Upper lobe of left lung (tissue), 6 donors: ENCODE measurements around the gene ZC2HC1B. TPM values are rescaled to one million over a fixed set of nuclear protein-coding genes. Genes with fewer than 3 reads are reported as not detected.

Experiments
- ATAC-seq, 2 donors: fragments of 200-7000 bp; cut with Tn5 transposase; one replicate each; pipeline ENCODE4 v1.9.1; 2022; ENCODE audit warnings: mild to moderate bottlenecking in 2 of 2, moderate library complexity in 2 of 2; ENCODE audit not compliant: low FRiP score in 2 of 2
- DNase-seq, 2 donors: peaks; one replicate each; pipeline ENCODE4 v3.0.0-alpha.2; 2019 to 2020
- H3K27ac ChIP-seq, 4 donors: fragments of 200-600 bp; sonication (generic); one replicate each; pipeline ENCODE4 v1.5.1; 2016 to 2019
- H3K27me3 ChIP-seq, 4 donors: fragments of 200-600 bp; sonication (generic); one replicate each; pipeline ENCODE4 v1.5.1; 2017 to 2019
- H3K36me3 ChIP-seq, 4 donors: fragments of 200-600 bp; sonication (generic); one replicate each; pipeline ENCODE4 v1.5.1; 2016 to 2019
- H3K4me1 ChIP-seq, 4 donors: fragments of 200-600 bp; sonication (generic); one replicate each; pipeline ENCODE4 v1.5.1; 2018 to 2019
- H3K4me3 ChIP-seq, 4 donors: fragments of 200-600 bp; sonication (generic); one replicate each; pipeline ENCODE4 v1.5.1; 2017 to 2019; ENCODE audit warnings: mild to moderate bottlenecking in 2 of 4, moderate library complexity in 1 of 4
- H3K9me3 ChIP-seq, 4 donors: fragments of 200-600 bp; sonication (generic); one replicate each; pipeline ENCODE4 v1.5.1; 2018 to 2019
- EP300 ChIP-seq, 4 donors: sonication (generic); formaldehyde crosslinking; IDR thresholded peaks; one replicate each; pipeline ENCODE4 v1.5.1; 2017; ENCODE audit warnings: antibody characterized with exemption in 4 of 4, control low read depth in 2 of 4
- POLR2A ChIP-seq, 4 donors: fragments of 450-650 bp; IDR thresholded peaks; one replicate each; pipeline ENCODE4 v1.5.1; 2016 to 2017; ENCODE audit warnings: antibody characterized with exemption in 4 of 4, mild to moderate bottlenecking in 2 of 4
- POLR2AphosphoS5 ChIP-seq, 2 donors: sonication (generic); formaldehyde crosslinking; IDR thresholded peaks; one replicate each; pipeline ENCODE4 v1.5.1; 2017; ENCODE audit warnings: antibody characterized with exemption in 2 of 2
- WGBS, 2 donors: methylation state at CpG; one replicate each; pipeline ENCODE4 v1.1.5; 2017 to 2018; 5-methylcytosine and 5-hydroxymethylcytosine counted together
- total RNA-seq, 6 donors: library from RNA; depleted of rRNA in 4 of 6; stranded (reverse); fragments of >200 nt in 4 of 6; gene quantifications; one replicate each; pipeline versions ENCODE4 v1.1.0 to v1.2.1, GENCODE V29; 2016 to 2021
- TF ChIP-seq, protein P1 (sequence below), 6 experiments: fragments of 450-650 bp in 4 of 6; fragments of 200-600 bp in 2 of 6; sonication (generic) in 2 of 6; IDR thresholded peaks; one replicate each; pipeline ENCODE4 v1.5.1; 2016 to 2019; ENCODE audit warnings: antibody characterized with exemption in 6 of 6
- donor health status: DM: no; HTN: no; CAD: no; lungs with moderate emphysema.
- donor health status: DM: no; HTN: yes; CAD: no; lungs with severe emphysema.

Gene ZC2HC1B
- total RNA-seq, 6 donors from 2014 or later: not detected

DNA sequence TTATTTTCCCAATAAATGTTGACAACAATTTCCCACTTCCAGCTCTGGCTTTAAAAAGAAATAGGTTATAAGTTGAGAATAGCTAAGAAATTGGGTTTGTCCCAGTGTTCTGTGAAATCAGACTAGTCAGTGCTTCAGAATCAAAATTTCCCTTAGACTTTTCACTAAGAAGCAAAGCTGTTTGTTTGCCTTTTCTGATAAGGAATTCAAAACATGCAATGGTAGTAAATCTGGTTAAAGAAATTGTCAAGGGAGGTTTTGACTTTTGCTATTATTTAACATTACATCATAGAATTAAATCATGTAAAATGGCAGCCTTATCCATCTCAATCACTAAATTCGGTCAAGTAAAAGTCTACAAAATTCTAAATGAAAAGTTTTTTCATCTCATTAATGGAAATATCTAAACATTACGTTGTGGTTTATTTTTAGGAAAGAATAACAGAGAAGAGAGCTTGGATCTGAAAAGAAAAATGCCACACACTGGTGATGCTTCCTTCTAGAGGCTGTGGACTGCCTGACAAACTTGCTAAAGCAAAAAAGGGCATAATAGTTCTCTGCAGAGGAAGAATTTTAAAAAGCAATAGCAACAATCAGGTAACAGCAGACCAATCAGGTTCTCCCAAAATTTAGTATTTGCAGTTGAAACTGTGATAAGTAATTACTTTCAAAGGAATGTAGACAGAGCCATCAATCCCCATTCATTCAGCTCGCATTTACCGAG lies 107.4 kb downstream of the ZC2HC1B start:
- H3K9me3 ChIP-seq: no peaks in the 10 kb centered on the region
- whole genome bisulfite sequencing, 2 donors: 71% methylated on average over 4 of the region's 4 CpGs
- ATAC-seq (peak in 1 of 2 donors; percentile 38), DNase-seq (no peak)
- TF ChIP-seq EP300 (IDR thresholded peaks at IDR 0.05) (no peak), POLR2A (IDR thresholded peaks at IDR 0.05) (no peak), POLR2AphosphoS5 (IDR thresholded peaks at IDR 0.05) (no peak)
- TF ChIP-seq, protein P1, sequence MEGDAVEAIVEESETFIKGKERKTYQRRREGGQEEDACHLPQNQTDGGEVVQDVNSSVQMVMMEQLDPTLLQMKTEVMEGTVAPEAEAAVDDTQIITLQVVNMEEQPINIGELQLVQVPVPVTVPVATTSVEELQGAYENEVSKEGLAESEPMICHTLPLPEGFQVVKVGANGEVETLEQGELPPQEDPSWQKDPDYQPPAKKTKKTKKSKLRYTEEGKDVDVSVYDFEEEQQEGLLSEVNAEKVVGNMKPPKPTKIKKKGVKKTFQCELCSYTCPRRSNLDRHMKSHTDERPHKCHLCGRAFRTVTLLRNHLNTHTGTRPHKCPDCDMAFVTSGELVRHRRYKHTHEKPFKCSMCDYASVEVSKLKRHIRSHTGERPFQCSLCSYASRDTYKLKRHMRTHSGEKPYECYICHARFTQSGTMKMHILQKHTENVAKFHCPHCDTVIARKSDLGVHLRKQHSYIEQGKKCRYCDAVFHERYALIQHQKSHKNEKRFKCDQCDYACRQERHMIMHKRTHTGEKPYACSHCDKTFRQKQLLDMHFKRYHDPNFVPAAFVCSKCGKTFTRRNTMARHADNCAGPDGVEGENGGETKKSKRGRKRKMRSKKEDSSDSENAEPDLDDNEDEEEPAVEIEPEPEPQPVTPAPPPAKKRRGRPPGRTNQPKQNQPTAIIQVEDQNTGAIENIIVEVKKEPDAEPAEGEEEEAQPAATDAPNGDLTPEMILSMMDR (IDR thresholded peaks at IDR 0.05): no peak
- no peaks in the 10 kb centered on the region for H3K27me3 ChIP-seq
- no peak overlapping the region for H3K27ac ChIP-seq
- H3K4me1 ChIP-seq: peaks cover 0 to 30% (median 2%) of the 10 kb centered on the region in 4 donors
- H3K36me3 ChIP-seq: no peaks in the 10 kb centered on the region
- H3K4me3 ChIP-seq: no peak overlapping the region

DNA sequence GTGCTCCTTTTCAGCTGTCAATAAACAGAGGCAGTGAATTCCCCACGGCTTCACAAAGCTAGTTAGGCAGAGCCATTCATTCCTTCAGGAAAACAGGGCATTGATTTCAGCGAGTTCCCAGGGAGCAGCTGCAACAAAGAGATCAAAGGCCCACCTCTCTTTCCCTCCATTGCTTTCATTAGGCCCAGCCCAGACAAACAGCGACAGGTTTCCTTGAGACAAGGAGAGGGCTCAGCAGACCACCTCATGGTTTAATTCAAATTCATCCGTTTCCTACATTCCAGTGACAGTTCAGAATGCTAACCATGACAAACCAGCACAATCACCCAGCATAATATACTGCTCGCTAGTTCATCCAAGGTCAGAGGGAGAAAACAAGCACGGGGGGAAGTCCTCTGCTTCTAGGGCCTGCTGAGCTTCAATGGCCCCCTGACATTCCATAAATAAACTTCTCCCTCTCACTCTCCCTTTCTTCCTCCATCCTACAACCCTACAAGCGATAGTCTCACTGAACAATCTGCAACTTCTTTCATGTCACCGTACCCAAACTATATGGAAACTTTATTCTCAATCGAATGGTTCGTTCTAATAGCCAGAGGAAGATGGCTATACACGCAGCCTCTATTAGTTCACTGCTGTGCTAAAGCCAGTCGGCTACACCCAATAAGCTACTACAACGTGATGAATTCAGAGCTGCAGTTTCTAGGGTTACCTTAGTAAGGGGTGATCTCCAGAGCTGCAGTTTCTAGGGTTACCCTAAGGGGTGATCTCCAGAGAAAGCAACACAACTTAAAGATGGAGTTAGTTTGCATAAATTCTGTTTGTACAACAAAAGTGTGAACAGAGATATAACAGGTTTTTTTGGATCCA lies 109.1 kb downstream of the ZC2HC1B start:
- Histone ChIP-seq H3K9me3 (no peaks in the 10 kb centered on the region), H3K36me3 (no peaks in the 10 kb centered on the region), H3K27me3 (no peaks in the 10 kb centered on the region), H3K27ac (no peak overlapping the region), H3K4me3 (no peak overlapping the region), H3K4me1 (peaks cover 0 to 24% (median 0%) of the 10 kb centered on the region in 4 donors)
- ATAC-seq (no peak), DNase-seq (no peak)
- no peak for TF ChIP-seq POLR2A (IDR thresholded peaks at IDR 0.05)
- TF ChIP-seq EP300 (IDR thresholded peaks at IDR 0.05): no peak
- TF ChIP-seq, protein P1 (IDR thresholded peaks at IDR 0.05): no peak
- no peak for TF ChIP-seq POLR2AphosphoS5 (IDR thresholded peaks at IDR 0.05)
- 80 to 86% methylated on average over 13 of the region's 13 CpGs for WGBS, 2 donors

DNA sequence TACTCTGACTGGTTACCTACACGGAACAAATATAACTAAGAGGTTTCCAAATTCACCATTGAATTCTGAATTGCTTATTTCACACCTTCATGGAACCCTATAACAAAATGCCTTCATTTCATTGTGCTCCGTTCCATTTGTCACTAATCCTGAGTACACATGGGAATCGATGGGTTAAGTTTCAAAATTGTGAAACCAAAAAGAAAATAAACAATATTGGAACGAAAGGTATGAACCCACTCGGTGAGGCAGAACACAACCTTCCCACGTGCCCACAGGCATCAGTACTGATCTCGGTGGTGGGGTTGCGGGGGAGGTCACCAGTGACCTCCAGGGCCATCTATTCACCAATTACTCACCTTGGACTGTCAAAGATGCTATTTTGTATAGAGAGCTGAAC lies 109.8 kb downstream of the ZC2HC1B start:
- H3K36me3 ChIP-seq: no peaks in the 10 kb centered on the region
- ATAC-seq (no peak), DNase-seq (no peak)
- peaks cover 0 to 24% (median 0%) of the 10 kb centered on the region in 4 donors for H3K4me1 ChIP-seq
- H3K27ac ChIP-seq: no peak overlapping the region
- no peaks in the 10 kb centered on the region for H3K27me3 ChIP-seq
- H3K4me3 ChIP-seq: no peak overlapping the region
- 70% methylated on average over 8 of the region's 8 CpGs for WGBS, 2 donors
- H3K9me3 ChIP-seq: no peaks in the 10 kb centered on the region
- no peak for TF ChIP-seq POLR2AphosphoS5 (IDR thresholded peaks at IDR 0.05)
- no peak for TF ChIP-seq EP300 (IDR thresholded peaks at IDR 0.05)
- TF ChIP-seq, protein P1 (IDR thresholded peaks at IDR 0.05): no peak
- no peak for TF ChIP-seq POLR2A (IDR thresholded peaks at IDR 0.05)

DNA sequence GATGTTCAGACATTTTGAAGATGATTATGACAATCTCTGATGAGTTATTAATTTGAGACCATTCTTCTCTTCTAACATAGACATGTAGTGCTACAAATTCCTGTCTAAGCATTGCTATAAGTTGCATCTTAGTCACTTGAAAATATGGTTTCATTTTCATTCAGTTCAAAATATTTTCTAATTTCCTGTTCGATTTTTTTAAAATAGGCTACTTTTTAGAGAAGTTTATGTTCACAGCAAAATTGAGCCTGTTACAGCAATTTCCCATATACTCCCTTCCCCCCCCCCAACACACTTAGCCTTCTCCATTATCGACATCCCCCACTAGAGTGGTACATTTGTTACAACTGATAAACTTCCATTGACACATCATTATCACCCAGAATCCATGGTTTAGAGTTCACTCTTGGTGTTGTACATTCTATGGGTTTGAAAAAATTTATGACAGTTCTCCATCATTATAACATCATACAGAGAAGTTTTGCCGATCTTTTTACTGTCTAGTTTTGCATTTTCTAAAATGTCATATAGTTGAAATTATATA lies 112.6 kb downstream of the ZC2HC1B start:
- 63 to 66% methylated on average over 3 of the region's 3 CpGs for WGBS, 2 donors
- TF ChIP-seq EP300 (IDR thresholded peaks at IDR 0.05): no peak
- TF ChIP-seq, protein P1 (IDR thresholded peaks at IDR 0.05): no peak
- no peak for TF ChIP-seq POLR2AphosphoS5 (IDR thresholded peaks at IDR 0.05)
- TF ChIP-seq POLR2A (IDR thresholded peaks at IDR 0.05): no peak
- no peaks in the 10 kb centered on the region for H3K9me3 ChIP-seq
- no peaks in the 10 kb centered on the region for H3K27me3 ChIP-seq
- peaks cover 0 to 4% (median 0%) of the 10 kb centered on the region in 4 donors for H3K4me1 ChIP-seq
- no peak overlapping the region for H3K4me3 ChIP-seq
- ATAC-seq (no peak), DNase-seq (no peak)
- no peak overlapping the region for H3K27ac ChIP-seq
- H3K36me3 ChIP-seq: no peaks in the 10 kb centered on the region
